Endodermal cell (in vitro differentiated cells): ENCODE results near the gene WDCP. TPM values are rescaled to one million over a fixed set of nuclear protein-coding genes. Genes with fewer than 3 reads are reported as not detected.

ENCODE experiments used
- DNase-seq: peaks from one replicate; pipeline ENCODE4 v3.0.0-alpha.2; 2017
- H3K27ac ChIP-seq: 2 replicates; pipeline ENCODE4 v1.5.1; 2013; ENCODE audit warnings: mild to moderate bottlenecking, low read depth, low read length, moderate library complexity
- H3K27me3 ChIP-seq: 2 replicates; pipeline ENCODE4 v1.6.1; 2013; ENCODE audit warnings: mild to moderate bottlenecking, low read length, moderate library complexity; ENCODE audit not compliant: insufficient read depth, control insufficient read depth, poor library complexity, severe bottlenecking
- H3K36me3 ChIP-seq: 2 replicates; pipeline ENCODE4 v1.7.0; 2013; ENCODE audit warnings: mild to moderate bottlenecking, low read length, moderate library complexity; ENCODE audit not compliant: control insufficient read depth, insufficient read depth
- H3K4me1 ChIP-seq: one replicate; pipeline ENCODE4 v1.7.0; 2013; ENCODE audit warnings: low read length; ENCODE audit not compliant: control insufficient read depth, insufficient read depth
- H3K4me3 ChIP-seq: 2 replicates; pipeline ENCODE4 v1.5.1; 2013; ENCODE audit warnings: mild to moderate bottlenecking, low read length, moderate library complexity
- H3K9ac ChIP-seq: 2 replicates; pipeline ENCODE4 v1.6.1; 2013; ENCODE audit warnings: mild to moderate bottlenecking, low read length, moderate library complexity; ENCODE audit not compliant: poor library complexity, severe bottlenecking; ENCODE audit errors: extremely low read depth
- H3K9me3 ChIP-seq: 2 replicates; pipeline ENCODE4 v1.6.1; 2013; ENCODE audit warnings: mild to moderate bottlenecking, low read length, moderate library complexity; ENCODE audit not compliant: control insufficient read depth
- H3K27ac Mint-ChIP-seq: 2 replicates; pipeline ENCODE4 v1.8.0; 2020; ENCODE audit warnings: mixed read lengths
- H3K27me3 Mint-ChIP-seq: 2 replicates; pipeline ENCODE4 v1.8.0; 2021; ENCODE audit warnings: mild to moderate bottlenecking, mixed read lengths; ENCODE audit not compliant: insufficient read depth
- H3K36me3 Mint-ChIP-seq: 2 replicates; pipeline ENCODE4 v1.8.0; 2020; ENCODE audit warnings: low read depth, mixed read lengths
- H3K4me1 Mint-ChIP-seq: 2 replicates; pipeline ENCODE4 v1.8.0; 2020; ENCODE audit warnings: mixed read lengths
- H3K4me3 Mint-ChIP-seq: 2 replicates; pipeline ENCODE4 v1.8.0; 2020; ENCODE audit warnings: mild to moderate bottlenecking, moderate library complexity, mixed read lengths
- H3K9me3 Mint-ChIP-seq: 2 replicates; pipeline ENCODE4 v1.8.0; 2020; ENCODE audit warnings: mild to moderate bottlenecking, mixed read lengths
- WGBS, 2 experiments: methylation state at CpG; one replicate each; pipeline versions ENCODE4 v1.1.5 to v1.1.7; 2013; ENCODE audit warnings: missing lambda C conversion rate in 2 of 2, mixed read lengths in 1 of 2; ENCODE audit not compliant: insufficient coverage in 1 of 2, insufficient read length in 1 of 2; 5-methylcytosine and 5-hydroxymethylcytosine counted together
- total RNA-seq, 2 donors: library from RNA; stranded (reverse); fragmentation: NEBNext Ultra II Directional in 1 of 2; extraction: Animal tissue kit (Norgen Biotek cat#: 25700) in 1 of 2; gene quantifications; 2 replicates in 1 of 2; 3 replicates in 1 of 2; pipeline ENCODE4 v1.2.1, GENCODE V29; 2021
- TF ChIP-seq, protein P1 (sequence below): fragments of 200-600 bp; sonication (generic); conservative IDR thresholded peaks from 2 replicates; pipeline ENCODE4 v1.5.0; 2021; ENCODE audit warnings: antibody characterized with exemption, mild to moderate bottlenecking

Gene WDCP
- total RNA-seq, 2 donors from 2014 or later = 18.2 to 24.1 TPM

DNA sequence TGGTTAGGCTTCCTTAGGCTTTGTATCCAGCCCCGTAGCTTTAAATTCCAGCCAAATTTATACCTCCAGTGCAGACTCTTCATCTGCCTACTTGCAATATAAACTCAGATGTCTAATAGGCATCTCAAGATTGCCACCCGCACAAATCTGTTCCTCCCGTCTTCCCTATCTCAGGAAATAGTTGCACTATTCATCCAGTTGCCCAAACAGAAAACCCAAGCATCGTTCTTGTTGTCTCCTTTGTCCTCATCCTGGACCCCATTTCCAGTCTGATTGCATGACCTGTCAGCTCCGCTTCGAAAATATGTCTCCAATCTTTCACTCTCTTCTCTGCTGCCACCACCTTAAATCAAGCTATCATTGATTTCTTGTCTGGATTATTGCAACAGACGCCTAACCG lies 4.6 kb upstream of the WDCP start:
- TF ChIP-seq, protein P1, sequence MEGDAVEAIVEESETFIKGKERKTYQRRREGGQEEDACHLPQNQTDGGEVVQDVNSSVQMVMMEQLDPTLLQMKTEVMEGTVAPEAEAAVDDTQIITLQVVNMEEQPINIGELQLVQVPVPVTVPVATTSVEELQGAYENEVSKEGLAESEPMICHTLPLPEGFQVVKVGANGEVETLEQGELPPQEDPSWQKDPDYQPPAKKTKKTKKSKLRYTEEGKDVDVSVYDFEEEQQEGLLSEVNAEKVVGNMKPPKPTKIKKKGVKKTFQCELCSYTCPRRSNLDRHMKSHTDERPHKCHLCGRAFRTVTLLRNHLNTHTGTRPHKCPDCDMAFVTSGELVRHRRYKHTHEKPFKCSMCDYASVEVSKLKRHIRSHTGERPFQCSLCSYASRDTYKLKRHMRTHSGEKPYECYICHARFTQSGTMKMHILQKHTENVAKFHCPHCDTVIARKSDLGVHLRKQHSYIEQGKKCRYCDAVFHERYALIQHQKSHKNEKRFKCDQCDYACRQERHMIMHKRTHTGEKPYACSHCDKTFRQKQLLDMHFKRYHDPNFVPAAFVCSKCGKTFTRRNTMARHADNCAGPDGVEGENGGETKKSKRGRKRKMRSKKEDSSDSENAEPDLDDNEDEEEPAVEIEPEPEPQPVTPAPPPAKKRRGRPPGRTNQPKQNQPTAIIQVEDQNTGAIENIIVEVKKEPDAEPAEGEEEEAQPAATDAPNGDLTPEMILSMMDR = no peak
- peaks cover 2% of the 10 kb centered on the region for H3K27me3 Mint-ChIP-seq
- Histone ChIP-seq H3K27ac (no peak overlapping the region), H3K36me3 (peaks cover 3% of the 10 kb centered on the region), H3K4me1 (no peaks in the 10 kb centered on the region), H3K27me3 (no peaks in the 10 kb centered on the region), H3K4me3 (no peak overlapping the region), H3K9me3 (no peaks in the 10 kb centered on the region), H3K9ac (no peak overlapping the region)
- H3K9me3 Mint-ChIP-seq = no peaks in the 10 kb centered on the region
- H3K27ac Mint-ChIP-seq = no peak overlapping the region
- peaks cover 5% of the 10 kb centered on the region for H3K4me1 Mint-ChIP-seq
- DNase-seq = no peak
- WGBS, 2 experiments = 91% methylated on average over 8 of the region's 8 CpGs
- H3K36me3 Mint-ChIP-seq = peaks cover 16% of the 10 kb centered on the region
- no peak overlapping the region for H3K4me3 Mint-ChIP-seq

DNA sequence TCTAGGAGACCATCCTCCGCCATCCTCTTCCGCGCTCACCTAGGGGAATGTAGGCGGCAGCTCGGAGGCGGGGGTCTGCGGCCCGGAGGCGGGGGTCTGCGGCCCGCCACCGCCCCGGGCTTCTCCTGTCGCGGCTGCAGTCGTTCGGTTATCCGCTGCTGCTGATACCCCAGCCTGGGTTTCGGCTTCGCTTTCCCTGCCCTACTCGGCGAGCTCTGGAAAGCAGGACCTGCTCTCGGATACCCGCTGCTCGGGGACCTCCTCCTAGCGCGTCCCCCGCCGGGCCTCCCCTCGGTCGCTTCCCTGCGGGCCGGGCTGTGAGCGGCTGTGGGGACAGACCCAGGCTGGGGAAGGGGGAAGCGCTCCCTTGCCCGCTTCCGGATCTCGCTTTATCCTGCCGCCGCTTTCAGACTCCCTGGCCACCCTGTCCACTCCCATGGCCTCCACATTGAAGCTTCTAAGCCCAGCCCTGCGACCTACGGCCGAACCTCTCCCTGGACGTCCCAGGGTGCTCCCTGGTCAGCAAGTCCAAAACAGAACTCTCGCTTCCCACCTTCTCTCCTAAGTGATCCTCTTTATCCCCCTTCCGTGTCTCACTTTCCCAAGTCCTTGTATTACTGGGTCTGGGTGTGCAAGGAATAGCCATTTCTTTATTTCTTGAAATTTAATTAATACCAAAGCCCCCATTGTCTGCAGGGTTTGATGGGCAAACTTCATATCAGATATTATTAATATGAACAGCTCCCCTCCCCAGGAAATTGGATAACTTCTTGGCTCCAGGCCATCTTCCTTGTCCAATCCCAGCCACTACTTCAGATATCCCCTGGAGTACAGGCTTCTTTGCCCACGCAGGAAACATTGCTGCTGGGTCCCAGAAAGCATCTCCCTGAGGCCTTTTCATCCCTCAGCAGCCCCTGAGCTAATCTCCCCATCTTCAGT lies 3.1 kb upstream of the WDCP start:
- peaks cover under 1% of the 10 kb centered on the region for H3K36me3 ChIP-seq
- Mint-ChIP-seq H3K4me3 (no peak overlapping the region), H3K36me3 (peaks cover 6% of the 10 kb centered on the region), H3K27ac (no peak overlapping the region), H3K4me1 (peaks cover 11% of the 10 kb centered on the region), H3K27me3 (peaks cover 2% of the 10 kb centered on the region), H3K9me3 (no peaks in the 10 kb centered on the region)
- H3K9me3 ChIP-seq = no peaks in the 10 kb centered on the region
- peak; percentile 81 for DNase-seq
- TF ChIP-seq, protein P1 = no peak
- WGBS, 2 experiments = 4 to 5% methylated on average over 27 to 47 of the region's 47 CpGs
- peak overlapping the region; percentile 8 for H3K9ac ChIP-seq
- H3K27me3 ChIP-seq = no peaks in the 10 kb centered on the region
- no peak overlapping the region for H3K27ac ChIP-seq
- H3K4me3 ChIP-seq = peak overlapping the region; percentile 83
- no peaks in the 10 kb centered on the region for H3K4me1 ChIP-seq

DNA sequence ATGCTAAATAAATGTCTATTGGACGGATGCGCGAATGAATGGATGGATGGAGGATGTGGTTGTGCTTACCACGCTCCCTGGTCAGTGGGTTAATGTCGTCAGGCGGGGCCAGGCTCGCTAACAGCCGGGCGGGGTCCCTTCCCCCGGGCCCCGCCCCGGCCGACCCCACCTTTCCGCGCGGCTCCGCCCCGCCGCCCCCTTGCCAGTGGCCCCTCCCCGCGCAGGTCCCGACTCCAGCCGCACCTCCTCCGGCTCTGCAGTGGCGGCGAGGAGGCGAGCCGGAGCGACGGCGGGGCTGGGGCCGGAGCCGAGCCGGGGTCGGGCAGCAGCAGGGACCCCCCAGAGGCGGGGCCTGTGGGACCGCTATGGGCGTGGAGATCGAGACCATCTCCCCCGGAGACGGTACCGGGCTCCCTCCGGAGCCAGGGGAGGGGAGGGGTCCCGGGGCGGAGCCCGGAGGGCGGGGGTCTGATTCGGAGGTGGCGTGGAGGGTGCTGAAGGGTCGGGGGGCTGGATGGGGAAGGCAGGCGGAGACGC lies 2.4 kb upstream of the WDCP start, which contains the start of gene FKBP1B:
Gene FKBP1B, plus strand, starts transcription at position 257 of the 537 bp plus-strand sequence. Its CDS starts 109 bp downstream, at position 366.
- H3K27me3 ChIP-seq = no peaks in the 10 kb centered on the region
- no peaks in the 10 kb centered on the region for H3K4me1 ChIP-seq
- H3K27ac ChIP-seq = no peak within 1 kb of the TSS
- H3K36me3 ChIP-seq = no peaks in the 10 kb centered on the region
- Mint-ChIP-seq H3K9me3 (no peaks in the 10 kb centered on the region), H3K4me1 (peaks cover 11% of the 10 kb centered on the region), H3K27me3 (peaks cover 2% of the 10 kb centered on the region), H3K4me3 (no peak within 1 kb of the TSS), H3K36me3 (peaks cover 4% of the 10 kb centered on the region), H3K27ac (no peak within 1 kb of the TSS)
- TF ChIP-seq, protein P1 = no peak
- peak within 1 kb of the TSS; percentile 83 for H3K4me3 ChIP-seq
- WGBS, 2 experiments = 0 to 4% methylated on average over 5 to 52 of the region's 52 CpGs
- no peaks in the 10 kb centered on the region for H3K9me3 ChIP-seq
- peak; percentile 94 for DNase-seq
- H3K9ac ChIP-seq = peak within 1 kb of the TSS; percentile 8
